Measurements from ENCODE around the gene CORO2B. TPM values are rescaled to one million over a fixed set of nuclear protein-coding genes. Genes with fewer than 3 reads are reported as not detected.

CORO2B gene
- total RNA-seq (1 to 10 TPM; 3.0 to 3.5 TPM), polyA plus RNA-seq (ENCODE audit: insufficient read length in 6 of 6) (10 to 100 TPM; 19.7 to 27.7 (median 22.1) TPM)
- long read RNA-seq, donor 1, partial matches to known transcripts, result 215 of 361 reads
- long read RNA-seq, donor 1, other reads (novel, unspliced or antisense), result 142 of 361 reads
- long read RNA-seq, donor 2, partial matches to known transcripts, result 0 of 4 reads
- long read RNA-seq, donor 2, other reads (novel, unspliced or antisense), result 0 of 4 reads
- long read RNA-seq, donor 3, partial matches to known transcripts, result 100 of 303 reads
- long read RNA-seq, donor 3, other reads (novel, unspliced or antisense), result 199 of 303 reads
- long read RNA-seq, donor 4, result 0 reads
- long read RNA-seq, donor 5, partial matches to known transcripts, result 0 of 2 reads
- long read RNA-seq, donor 5, other reads (novel, unspliced or antisense), result 0 of 2 reads
- long read RNA-seq, donor 6, partial matches to known transcripts, result 0 of 1 reads
- long read RNA-seq, donor 6, other reads (novel, unspliced or antisense), result 0 of 1 reads
- long read RNA-seq, donor 7, partial matches to known transcripts, result 0 of 1 reads
- long read RNA-seq, donor 7, other reads (novel, unspliced or antisense), result 0 of 1 reads
- long read RNA-seq, donor 8, partial matches to known transcripts, result 111 of 200 reads
- long read RNA-seq, donor 8, other reads (novel, unspliced or antisense), result 87 of 200 reads
- long read RNA-seq, donor 9, result 0 reads
- long read RNA-seq, donor 10, result 0 reads
- long read RNA-seq, donor 11, result 0 reads
- long read RNA-seq, donor 12, partial matches to known transcripts, result 0 of 3 reads
- long read RNA-seq, donor 12, other reads (novel, unspliced or antisense), result 0 of 3 reads

- ATAC-seq (no peak), DNase-seq (peak in 1 of 4 donors; percentile 51)
- Histone ChIP-seq H3K27me3 (peaks cover 9 to 68% of the 10 kb centered on the region in 2 donors), H3K9me3 (no peaks in the 10 kb centered on the region), H3K27ac (peak within 1 kb of the TSS; percentile 18 to 69), H3K4me3 (peak within 1 kb of the TSS; percentile 44 to 45), H3K36me3 (no peaks in the 10 kb centered on the region), H3K4me1 (peaks cover 6 to 22% of the 10 kb centered on the region in 2 donors)
- intact Hi-C loops (cut with DNase I), result no loop called here
- TF ChIP-seq, protein P1, sequence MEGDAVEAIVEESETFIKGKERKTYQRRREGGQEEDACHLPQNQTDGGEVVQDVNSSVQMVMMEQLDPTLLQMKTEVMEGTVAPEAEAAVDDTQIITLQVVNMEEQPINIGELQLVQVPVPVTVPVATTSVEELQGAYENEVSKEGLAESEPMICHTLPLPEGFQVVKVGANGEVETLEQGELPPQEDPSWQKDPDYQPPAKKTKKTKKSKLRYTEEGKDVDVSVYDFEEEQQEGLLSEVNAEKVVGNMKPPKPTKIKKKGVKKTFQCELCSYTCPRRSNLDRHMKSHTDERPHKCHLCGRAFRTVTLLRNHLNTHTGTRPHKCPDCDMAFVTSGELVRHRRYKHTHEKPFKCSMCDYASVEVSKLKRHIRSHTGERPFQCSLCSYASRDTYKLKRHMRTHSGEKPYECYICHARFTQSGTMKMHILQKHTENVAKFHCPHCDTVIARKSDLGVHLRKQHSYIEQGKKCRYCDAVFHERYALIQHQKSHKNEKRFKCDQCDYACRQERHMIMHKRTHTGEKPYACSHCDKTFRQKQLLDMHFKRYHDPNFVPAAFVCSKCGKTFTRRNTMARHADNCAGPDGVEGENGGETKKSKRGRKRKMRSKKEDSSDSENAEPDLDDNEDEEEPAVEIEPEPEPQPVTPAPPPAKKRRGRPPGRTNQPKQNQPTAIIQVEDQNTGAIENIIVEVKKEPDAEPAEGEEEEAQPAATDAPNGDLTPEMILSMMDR (IDR thresholded peaks at IDR 0.05), result no peak
Observed at GRCh38 chr15:68578980-68579935, at the start of gene CORO2B. TSS of gene CORO2B (plus strand) at chr15:68578993. CDS start at chr15:68579263, 270 bp downstream.

GRCh38 chr15:68531387-68532179 is 47.2 kb upstream of the CORO2B start:
- no peak for ATAC-seq
- no peak overlapping the region for H3K27ac ChIP-seq
- H3K9me3 ChIP-seq, result peaks cover 0 to 19% of the 10 kb centered on the region in 2 donors
- TF ChIP-seq, protein P1 (IDR thresholded peaks at IDR 0.05), result no peak
- H3K4me1 ChIP-seq, result no peaks in the 10 kb centered on the region
- no peaks in the 10 kb centered on the region for H3K27me3 ChIP-seq
- H3K36me3 ChIP-seq, result no peaks in the 10 kb centered on the region
- no peak overlapping the region for H3K4me3 ChIP-seq
- intact Hi-C loops (cut with DNase I), result no loop called here
- no peak for DNase-seq

GRCh38 chr15:68536331-68537095 is 42.3 kb upstream of the CORO2B start:
- intact Hi-C loops (cut with DNase I), result no loop called here
- peak; percentile 42 for ATAC-seq

More at GRCh38 chr15:68536331-68537095, 42.3 kb upstream of the CORO2B start:
- H3K36me3 ChIP-seq, result no peaks in the 10 kb centered on the region
- TF ChIP-seq, protein P1 (IDR thresholded peaks at IDR 0.05), result no peak
- no peak for DNase-seq
- no peaks in the 10 kb centered on the region for H3K27me3 ChIP-seq
- no peaks in the 10 kb centered on the region for H3K4me1 ChIP-seq
- no peak overlapping the region for H3K27ac ChIP-seq
- H3K4me3 ChIP-seq, result no peak overlapping the region
- H3K9me3 ChIP-seq, result peaks cover 0 to 16% of the 10 kb centered on the region in 2 donors
